ENCODE results near the gene SYCE3.

SYCE3 gene

DNA sequence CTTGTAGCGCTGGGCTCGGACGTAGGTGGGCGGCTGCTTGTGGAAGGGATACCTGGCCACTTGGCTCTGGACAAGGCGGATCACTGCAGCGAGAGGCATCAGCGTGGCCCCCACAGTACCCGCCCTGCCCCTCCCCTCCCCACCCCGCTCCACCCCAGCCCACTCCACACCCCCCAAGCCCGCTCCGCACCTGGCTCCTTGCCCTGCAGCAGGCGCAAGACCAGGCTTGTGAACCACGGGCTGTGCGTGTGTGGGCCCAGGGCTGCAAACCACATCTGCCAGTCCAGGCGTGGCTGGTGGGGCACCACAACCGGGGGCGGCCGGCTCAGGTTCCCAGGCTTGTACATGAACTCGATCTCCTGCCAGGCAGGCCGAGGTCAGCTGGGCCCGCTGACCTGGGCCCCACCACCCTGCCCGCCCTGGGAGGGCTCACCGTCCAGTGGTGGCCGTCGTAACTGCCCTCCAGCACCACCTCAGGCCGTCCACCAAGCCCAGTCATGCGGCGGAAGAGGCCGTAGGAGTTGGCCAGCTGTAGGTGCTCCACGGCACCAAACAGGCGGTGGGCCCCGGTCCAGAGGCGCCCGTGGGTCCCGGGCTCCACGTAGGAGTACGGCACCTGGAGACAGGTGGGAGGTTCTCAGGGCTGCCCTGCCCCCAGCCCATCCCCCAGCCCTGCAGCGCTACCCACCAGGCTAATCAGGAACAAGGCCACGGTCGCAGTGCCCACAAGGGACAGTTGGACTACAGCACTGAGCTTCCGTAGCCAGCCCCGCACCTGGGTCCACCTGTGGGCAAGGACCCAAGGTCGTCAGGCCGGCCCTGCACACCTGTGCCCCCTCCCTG lies 58.1 kb downstream of the SYCE3 start:
- Histone ChIP-seq H3K27me3 (ENCODE audit: control insufficient read depth in 5 of 5, insufficient read depth in 4 of 5, low read length in 5 of 5) (no peaks in the 10 kb centered on the region), H3K27ac (ENCODE audit: low read depth, low read length) (no peak overlapping the region), H3K4me3 (ENCODE audit: low read depth in 1 of 5, low read length in 5 of 5) (no peak overlapping the region), H3K36me3 (ENCODE audit: control insufficient read depth in 5 of 5, insufficient read depth in 5 of 5, low read length in 5 of 5) (peaks cover 0 to 35% (median 34%) of the 10 kb centered on the region in 5 donors), H3K9ac (ENCODE audit: low read length in 5 of 5) (no peak overlapping the region), H3K9me3 (ENCODE audit: control insufficient read depth in 5 of 5, low read length in 5 of 5) (no peaks in the 10 kb centered on the region), H3K4me1 (ENCODE audit: control insufficient read depth in 5 of 5, insufficient read depth in 5 of 5, low read length in 5 of 5) (peaks cover 0 to 29% (median 28%) of the 10 kb centered on the region in 5 donors)

DNA sequence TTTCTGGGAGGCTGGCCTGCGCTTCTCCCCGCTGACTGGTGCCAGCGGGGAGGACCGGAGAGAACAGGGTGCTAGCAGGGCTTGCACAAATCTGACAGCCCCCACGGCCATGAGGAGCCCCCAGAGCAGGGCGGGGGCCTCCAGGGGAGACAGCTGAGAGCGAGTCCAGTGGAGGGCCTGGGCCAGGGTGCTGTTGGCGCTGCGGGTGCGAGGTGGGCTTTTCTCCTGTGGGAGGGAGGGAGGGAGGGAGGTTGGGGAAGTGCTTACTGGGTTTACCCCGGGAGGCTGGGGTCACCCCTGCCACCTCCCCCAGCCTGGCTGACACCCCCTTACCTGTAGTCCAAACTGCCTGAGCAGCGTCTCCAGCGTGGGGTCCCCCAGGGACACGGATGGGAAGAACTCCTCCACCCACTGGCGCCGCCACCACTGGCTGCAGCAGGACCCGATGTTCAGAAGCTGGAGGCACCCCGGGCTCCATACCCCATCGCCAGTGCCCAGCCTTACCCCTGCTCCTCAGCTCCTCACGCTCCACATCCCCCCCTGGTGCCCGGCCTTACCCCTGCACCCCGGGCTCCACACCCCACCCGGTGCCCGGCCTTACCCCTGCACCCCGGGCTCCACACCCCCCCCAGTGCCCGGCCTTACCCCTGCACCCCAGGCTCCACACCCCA lies 59.1 kb downstream of the SYCE3 start:
- Histone ChIP-seq H3K9ac (ENCODE audit: low read length in 5 of 5) (no peak overlapping the region), H3K27ac (ENCODE audit: low read depth, low read length) (no peak overlapping the region), H3K4me1 (ENCODE audit: control insufficient read depth in 5 of 5, insufficient read depth in 5 of 5, low read length in 5 of 5) (peaks cover 0 to 19% (median 18%) of the 10 kb centered on the region in 5 donors), H3K9me3 (ENCODE audit: control insufficient read depth in 5 of 5, low read length in 5 of 5) (no peaks in the 10 kb centered on the region), H3K36me3 (ENCODE audit: control insufficient read depth in 5 of 5, insufficient read depth in 5 of 5, low read length in 5 of 5) (peaks cover 0 to 35% (median 34%) of the 10 kb centered on the region in 5 donors), H3K27me3 (ENCODE audit: control insufficient read depth in 5 of 5, insufficient read depth in 4 of 5, low read length in 5 of 5) (no peaks in the 10 kb centered on the region), H3K4me3 (ENCODE audit: low read depth in 1 of 5, low read length in 5 of 5) (no peak overlapping the region)

DNA sequence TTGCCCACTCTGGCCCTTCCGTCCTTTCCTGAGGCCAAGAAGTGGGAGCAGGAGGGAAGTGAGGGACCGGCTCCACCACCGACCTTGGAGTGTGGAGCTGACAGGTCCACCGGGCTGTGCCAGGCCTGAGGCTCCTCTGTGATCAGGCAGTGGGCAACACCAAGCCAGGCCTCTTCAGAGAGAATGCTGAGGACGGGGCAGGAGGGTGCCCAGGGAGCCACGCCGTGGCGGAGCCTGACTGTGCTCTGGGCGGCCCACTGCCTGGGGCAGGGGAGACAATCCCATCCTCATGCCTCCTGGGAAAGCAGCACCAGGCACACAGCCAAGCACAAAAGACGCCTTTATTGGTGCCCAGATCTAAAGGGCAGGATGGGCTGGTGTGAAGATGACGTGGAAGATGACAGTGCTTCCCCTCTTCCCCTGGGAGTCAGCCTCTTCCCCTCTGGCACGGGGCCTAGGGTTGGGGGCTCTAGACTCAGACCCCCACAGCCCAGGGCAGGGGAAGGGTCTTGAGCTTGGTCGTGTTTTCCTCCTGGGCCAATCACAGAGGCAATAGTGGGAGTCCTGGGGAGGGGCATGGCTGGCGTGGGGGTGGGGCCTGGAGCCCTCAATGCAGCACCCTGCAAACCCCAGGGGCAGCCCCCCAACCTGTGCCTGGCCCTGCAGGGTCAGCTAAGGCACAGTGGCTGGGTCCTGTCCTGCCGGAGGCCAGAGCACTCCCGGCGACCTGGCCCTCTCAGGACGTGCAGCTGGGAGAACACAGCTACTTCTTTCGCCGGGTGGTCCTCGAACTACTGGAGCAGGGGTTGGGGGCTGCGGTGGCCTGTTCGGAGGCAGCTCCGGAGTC lies 59.9 kb downstream of the SYCE3 start:
- H3K27me3 ChIP-seq (ENCODE audit: control insufficient read depth in 5 of 5, insufficient read depth in 4 of 5, low read length in 5 of 5), result peaks cover 0 to under 1% (median 0%) of the 10 kb centered on the region in 5 donors
- H3K9me3 ChIP-seq (ENCODE audit: control insufficient read depth in 5 of 5, low read length in 5 of 5), result no peaks in the 10 kb centered on the region
- H3K4me3 ChIP-seq (ENCODE audit: low read depth in 1 of 5, low read length in 5 of 5), result no peak overlapping the region
- H3K4me1 ChIP-seq (ENCODE audit: control insufficient read depth in 5 of 5, insufficient read depth in 5 of 5, low read length in 5 of 5), result peaks cover 0 to 20% (median 16%) of the 10 kb centered on the region in 5 donors
- H3K27ac ChIP-seq (ENCODE audit: low read depth, low read length), result no peak overlapping the region
- no peak overlapping the region for H3K9ac ChIP-seq (ENCODE audit: low read length in 5 of 5)
- peaks cover 0 to 35% (median 34%) of the 10 kb centered on the region in 5 donors for H3K36me3 ChIP-seq (ENCODE audit: control insufficient read depth in 5 of 5, insufficient read depth in 5 of 5, low read length in 5 of 5)

DNA sequence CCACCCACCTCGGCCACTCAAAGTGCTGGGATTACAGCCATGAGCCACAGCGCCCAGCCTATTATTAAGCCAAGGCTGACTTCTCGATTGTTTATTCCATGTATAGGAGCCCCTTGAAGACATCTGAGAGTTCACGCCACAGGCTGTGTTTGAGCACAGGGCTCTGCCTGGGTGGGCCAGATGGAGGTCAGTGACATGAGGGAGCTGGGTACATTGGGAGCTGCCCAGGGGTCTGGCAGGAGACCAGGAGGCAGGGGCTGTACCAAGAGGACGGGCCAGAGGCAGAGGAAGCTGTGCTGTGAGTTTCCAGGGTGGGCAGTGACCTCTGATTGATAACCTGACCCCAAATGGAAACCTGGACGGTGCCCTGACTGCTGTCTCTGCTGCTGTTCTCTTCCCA lies 60.6 kb downstream of the SYCE3 start:
- peaks cover 0 to 3% (median 0%) of the 10 kb centered on the region in 5 donors for H3K27me3 ChIP-seq (ENCODE audit: control insufficient read depth in 5 of 5, insufficient read depth in 4 of 5, low read length in 5 of 5)
- peaks cover 0 to 17% (median 14%) of the 10 kb centered on the region in 5 donors for H3K4me1 ChIP-seq (ENCODE audit: control insufficient read depth in 5 of 5, insufficient read depth in 5 of 5, low read length in 5 of 5)
- no peak overlapping the region for H3K9ac ChIP-seq (ENCODE audit: low read length in 5 of 5)
- no peaks in the 10 kb centered on the region for H3K9me3 ChIP-seq (ENCODE audit: control insufficient read depth in 5 of 5, low read length in 5 of 5)
- H3K27ac ChIP-seq (ENCODE audit: low read depth, low read length), result no peak overlapping the region
- no peak overlapping the region for H3K4me3 ChIP-seq (ENCODE audit: low read depth in 1 of 5, low read length in 5 of 5)
- peaks cover 0 to 35% (median 34%) of the 10 kb centered on the region in 5 donors for H3K36me3 ChIP-seq (ENCODE audit: control insufficient read depth in 5 of 5, insufficient read depth in 5 of 5, low read length in 5 of 5)
